ENCODE measurements around the gene TMEM116.

TMEM116 gene

DNA sequence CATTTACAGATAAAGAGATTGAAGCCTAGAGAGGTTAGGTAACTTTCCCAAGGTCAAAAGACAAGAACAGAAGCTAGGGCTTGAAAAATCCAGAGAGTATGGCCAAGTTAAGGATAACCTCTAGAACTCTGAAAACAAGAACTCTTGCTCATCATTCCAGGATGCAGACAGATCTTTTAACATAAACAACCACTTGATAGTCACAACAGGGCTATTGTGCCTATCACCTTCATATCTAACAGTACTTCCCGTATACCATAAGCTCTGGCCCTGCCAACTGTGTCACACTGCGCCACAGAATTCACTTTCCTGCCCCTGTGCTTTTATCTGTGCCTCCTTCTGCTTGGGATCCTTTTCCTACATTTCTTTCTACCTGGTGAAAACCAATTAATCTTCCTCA lies 18.5 kb upstream of the TMEM116 start:
- TF ChIP-seq CTCF (IDR thresholded peaks at IDR 0.05): no peak
- TF ChIP-seq ZFX (IDR thresholded peaks at IDR 0.05; ENCODE audit: borderline replicate concordance): no peak
- H3K27ac ChIP-seq: 0 out of 2 replicates have a peak overlapping the region, but pooled peaks have one; percentile 10

DNA sequence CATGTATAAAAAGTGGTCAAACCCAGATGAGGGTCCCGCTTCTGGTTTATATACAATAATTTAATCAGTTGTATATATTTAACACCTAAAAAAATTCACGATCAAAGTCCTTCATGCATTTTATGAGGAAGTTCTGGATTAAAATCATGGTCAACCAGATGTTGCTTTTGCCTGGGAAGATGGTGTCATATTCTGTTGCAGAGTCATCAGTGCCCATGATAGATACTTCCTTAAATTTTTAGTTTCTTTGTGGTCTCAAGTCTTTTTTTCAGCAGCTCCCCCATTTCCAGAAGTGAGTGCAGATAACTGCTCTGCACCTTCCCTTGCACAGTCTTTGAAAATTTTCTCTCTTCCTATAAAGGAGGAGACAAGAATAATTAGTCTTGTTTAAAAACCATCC lies 16.3 kb upstream of the TMEM116 start:
- H3K27ac ChIP-seq: no peak overlapping the region
- TF ChIP-seq CTCF (IDR thresholded peaks at IDR 0.05) (no peak), ZFX (IDR thresholded peaks at IDR 0.05; ENCODE audit: borderline replicate concordance) (no peak)

- no peak for TF ChIP-seq ZFX (IDR thresholded peaks at IDR 0.05; ENCODE audit: borderline replicate concordance)
- TF ChIP-seq CTCF (IDR thresholded peaks at IDR 0.05): no peak
- peak overlapping the region; percentile 20 for H3K27ac ChIP-seq
These were observed 12.9 kb upstream of the TMEM116 start for GRCh38 chr12:112025808-112026375.

- H3K27ac ChIP-seq: peak overlapping the region; percentile 41
- TF ChIP-seq CTCF (IDR thresholded peaks at IDR 0.05): no peak
These were observed 10.9 kb upstream of the TMEM116 start for GRCh38 chr12:112023759-112024396.

GRCh38 chr12:112022241-112023016 lies 9.5 kb upstream of the TMEM116 start:
- no peak for TF ChIP-seq CTCF (IDR thresholded peaks at IDR 0.05)
- no peak for TF ChIP-seq ZFX (IDR thresholded peaks at IDR 0.05; ENCODE audit: borderline replicate concordance)
- H3K27ac ChIP-seq: peak overlapping the region; percentile 41; the same call in 1 of the 2 replicates

DNA sequence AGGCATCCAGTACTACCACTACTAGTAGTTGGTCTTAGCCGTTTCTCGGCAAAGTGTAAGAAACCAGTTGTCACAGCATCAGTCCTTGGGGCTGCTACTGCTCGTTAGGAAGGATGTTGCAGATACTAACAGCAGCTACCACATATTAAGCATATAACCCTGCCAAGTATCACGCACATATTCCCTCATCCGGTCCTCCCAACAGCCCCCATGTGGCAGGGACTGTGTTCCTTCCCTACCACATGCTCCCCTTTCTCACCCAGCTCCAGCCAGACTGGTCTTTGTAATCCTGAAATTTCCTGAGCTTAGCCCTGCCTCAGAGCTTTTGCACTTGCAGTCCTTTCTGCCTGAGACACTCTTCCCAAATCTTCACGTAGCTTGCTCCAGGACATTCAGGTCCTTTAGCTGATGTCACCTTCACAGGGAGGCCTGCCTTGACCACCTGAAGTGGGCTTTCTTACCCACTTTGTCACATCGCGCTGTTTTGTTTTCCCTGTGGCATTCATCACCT lies 8.0 kb upstream of the TMEM116 start:
- H3K27ac ChIP-seq: peak overlapping the region; percentile 2; the same call in 1 of the 2 replicates
- TF ChIP-seq CTCF (IDR thresholded peaks at IDR 0.05) (no peak), ZFX (IDR thresholded peaks at IDR 0.05; ENCODE audit: borderline replicate concordance) (no peak)

Measured in 22Rv1 (cell line).